GM13976 (cell line): ENCODE data around the gene PARVA.
"Not testable (repeated sequence)": the region's sequence is repeated elsewhere in the genome, so short reads cannot be mapped to it uniquely, and the experiment has no call there.

Experiments
- DNase-seq: peaks from one replicate; pipeline ENCODE4 v3.0.0; 2012; ENCODE audit warnings: low spot score
- in situ Hi-C: fragments of 300-500 bp; cut with MboI; formaldehyde crosslinking; loops from one replicate; pipeline ENCODE4 v1.12.0; 2022; ENCODE audit warnings: low sequenced_read_pairs, mixed read lengths, inconsistent platforms; ENCODE audit not compliant: unreplicated experiment
- TF ChIP-seq, protein P1 (sequence below): IDR thresholded peaks from 2 replicates; pipeline ENCODE4 v1.5.1; 2012; ENCODE audit warnings: borderline replicate concordance, mild to moderate bottlenecking; ENCODE audit not compliant: insufficient read depth; ENCODE audit errors: extremely low read depth, missing control alignments, control extremely low read depth

Gene PARVA

DNA sequence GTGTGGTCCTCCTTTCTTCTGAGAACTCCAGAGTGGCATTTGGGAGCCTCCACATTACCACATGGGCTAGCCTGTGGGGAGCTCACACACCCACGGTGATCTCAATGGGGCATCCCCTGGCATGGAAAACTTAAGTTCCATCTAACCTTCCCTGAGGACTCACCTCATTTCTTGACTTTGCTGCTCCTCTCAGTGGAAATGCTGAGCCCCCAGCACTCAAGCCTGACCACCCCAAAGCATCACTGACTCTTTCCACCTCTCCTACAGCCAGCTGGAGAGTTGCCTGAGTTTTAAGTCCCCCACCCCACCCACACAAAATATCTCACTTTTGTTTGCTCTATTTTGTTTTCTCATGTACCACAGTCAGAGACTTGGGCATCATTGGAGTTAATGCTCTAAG, 23.8 kb upstream of the PARVA start:
- in situ Hi-C loops: no loop called here
- DNase-seq: no peak
- TF ChIP-seq, protein P1, sequence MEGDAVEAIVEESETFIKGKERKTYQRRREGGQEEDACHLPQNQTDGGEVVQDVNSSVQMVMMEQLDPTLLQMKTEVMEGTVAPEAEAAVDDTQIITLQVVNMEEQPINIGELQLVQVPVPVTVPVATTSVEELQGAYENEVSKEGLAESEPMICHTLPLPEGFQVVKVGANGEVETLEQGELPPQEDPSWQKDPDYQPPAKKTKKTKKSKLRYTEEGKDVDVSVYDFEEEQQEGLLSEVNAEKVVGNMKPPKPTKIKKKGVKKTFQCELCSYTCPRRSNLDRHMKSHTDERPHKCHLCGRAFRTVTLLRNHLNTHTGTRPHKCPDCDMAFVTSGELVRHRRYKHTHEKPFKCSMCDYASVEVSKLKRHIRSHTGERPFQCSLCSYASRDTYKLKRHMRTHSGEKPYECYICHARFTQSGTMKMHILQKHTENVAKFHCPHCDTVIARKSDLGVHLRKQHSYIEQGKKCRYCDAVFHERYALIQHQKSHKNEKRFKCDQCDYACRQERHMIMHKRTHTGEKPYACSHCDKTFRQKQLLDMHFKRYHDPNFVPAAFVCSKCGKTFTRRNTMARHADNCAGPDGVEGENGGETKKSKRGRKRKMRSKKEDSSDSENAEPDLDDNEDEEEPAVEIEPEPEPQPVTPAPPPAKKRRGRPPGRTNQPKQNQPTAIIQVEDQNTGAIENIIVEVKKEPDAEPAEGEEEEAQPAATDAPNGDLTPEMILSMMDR: no peak

DNA sequence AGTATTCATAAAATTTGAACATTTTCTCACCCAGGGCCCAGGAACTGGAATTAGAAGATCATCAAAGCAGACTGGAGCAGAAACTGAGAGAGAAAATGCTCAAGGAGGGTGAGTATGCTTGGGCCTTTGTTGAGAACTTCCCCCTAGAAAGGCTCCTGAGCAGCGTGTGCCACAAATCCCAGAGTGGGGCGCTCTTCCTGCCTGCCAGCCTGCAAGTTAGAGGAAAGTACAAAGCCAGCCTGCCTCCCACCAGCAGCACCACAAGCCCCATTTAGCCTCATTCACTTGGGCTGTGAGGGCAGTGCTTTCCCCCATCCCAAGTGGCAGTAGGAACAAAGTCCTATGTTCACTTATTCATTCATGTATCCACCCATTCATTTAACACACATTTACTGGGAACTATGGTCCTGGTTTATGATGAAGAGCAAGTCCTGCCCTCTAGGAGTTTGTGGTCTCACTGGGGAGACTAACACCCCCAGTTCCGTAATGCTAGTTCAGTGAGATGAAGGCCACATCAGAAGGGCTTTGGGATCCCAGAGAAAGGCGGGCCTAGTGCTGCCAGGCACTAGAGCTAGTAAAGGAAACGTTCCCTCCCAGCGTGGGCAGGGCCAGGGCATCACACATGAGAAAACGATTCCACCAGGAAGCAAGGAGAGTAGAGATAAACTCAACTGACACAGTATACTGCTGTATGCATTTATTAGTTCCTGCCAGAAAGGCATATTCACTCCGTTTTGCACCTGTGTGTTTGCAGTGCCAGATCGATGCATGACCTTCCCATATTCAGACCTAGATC, 22.4 kb upstream of the PARVA start:
- in situ Hi-C loops: no loop called here
- TF ChIP-seq, protein P1: no peak
- no peak for DNase-seq

DNA sequence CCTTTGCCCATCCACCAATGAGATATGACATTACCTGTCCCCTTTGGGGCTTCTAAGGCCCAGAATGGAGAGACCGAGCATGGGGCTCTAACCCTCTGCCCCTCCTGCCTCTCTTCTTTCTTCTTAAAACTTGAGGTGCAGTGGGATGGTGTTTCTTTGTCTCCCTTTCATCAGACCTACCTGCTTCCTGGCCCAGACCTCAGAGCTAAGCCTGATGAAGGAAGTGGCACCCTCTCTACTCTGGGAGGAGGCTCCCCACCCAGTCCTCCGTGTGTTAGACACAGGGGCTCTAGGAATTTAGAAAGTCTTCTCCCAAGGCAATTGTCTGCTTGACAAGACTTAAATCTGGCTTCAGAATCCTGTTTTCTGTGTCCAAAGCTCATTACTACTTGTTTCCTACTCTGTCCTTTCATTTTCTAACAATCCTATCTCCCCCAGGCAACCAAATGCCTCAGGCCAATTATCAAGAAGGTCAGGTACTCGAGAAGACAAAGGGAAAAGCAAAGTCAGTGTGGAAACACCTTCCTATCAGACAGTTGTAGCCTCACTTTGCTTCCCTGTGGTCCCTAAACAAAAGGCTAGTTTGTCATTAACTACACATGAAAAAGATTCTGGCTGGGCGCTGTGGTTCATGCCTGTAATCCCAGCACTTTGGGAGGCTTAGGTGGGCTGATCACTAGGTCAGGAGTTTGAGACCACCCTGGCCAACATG, 20.3 kb upstream of the PARVA start:
- DNase-seq: no peak
- in situ Hi-C loops: no loop called here
- TF ChIP-seq, protein P1: no peak

DNA sequence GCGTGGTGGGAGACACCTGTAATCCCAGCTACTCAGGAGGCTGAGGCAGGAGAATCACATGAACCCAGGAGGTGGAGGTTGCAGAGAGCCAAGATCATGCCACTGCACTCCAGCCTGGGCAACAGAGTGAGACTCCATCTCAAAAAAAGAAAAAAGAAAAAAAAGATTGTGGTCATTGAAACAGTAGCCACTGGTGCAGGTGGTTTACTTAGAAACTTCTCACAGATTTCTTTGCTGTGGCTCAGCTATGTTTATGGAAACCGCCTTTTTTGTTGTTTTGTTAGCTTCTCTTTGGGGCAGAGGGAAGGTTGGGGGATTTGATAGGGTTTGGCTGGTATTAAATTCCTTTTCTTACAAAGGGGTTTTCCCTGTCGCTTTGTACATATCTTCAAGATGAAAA, 19.7 kb upstream of the PARVA start:
- in situ Hi-C loops: not testable (repeated sequence)

DNA sequence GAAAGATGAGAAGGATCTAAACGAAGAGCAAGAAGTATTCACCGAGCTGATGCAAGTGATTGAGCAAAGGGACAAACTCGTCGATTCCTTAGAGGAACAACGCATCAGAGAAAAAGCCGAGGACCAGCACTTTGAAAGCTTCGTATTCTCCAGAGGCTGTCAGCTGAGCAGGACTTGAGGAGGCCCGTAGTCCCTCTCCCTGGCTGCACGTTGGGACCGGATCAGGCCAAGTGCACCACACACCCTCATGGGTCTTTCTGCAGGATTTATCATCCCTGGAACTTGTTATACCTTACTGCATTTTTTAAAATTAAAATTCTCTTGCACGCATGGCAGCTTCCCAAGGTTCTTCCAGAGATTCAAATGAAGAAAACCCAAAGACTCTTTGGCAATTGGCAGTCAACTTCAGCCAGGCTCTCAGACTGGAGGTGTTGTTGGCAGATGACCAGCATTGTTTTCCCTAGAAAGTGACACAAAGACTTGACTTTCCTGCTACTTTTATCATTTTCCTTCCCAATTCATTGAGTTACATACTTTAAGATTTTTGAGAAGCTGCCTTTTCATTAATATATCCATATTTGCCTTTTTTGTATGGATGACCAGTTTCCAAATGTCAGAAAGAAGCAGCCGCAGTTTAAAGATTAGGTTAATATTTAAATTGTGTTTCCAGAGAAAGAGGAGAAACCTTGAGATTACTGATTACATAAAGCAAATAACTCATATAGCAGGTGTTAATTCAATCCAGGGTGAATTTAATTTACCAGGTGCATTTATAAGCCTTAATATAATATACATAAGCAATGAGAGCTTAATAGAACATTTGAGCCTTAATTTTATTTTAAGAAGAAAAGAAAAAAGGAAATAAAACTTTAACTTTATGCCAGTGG, 18.8 kb upstream of the PARVA start:
- in situ Hi-C loops: no loop called here
- DNase-seq: no peak
- TF ChIP-seq, protein P1: no peak

More for the DNA sequence above, 19.7 kb upstream of the PARVA start:
- DNase-seq: not testable (repeated sequence)

DNA sequence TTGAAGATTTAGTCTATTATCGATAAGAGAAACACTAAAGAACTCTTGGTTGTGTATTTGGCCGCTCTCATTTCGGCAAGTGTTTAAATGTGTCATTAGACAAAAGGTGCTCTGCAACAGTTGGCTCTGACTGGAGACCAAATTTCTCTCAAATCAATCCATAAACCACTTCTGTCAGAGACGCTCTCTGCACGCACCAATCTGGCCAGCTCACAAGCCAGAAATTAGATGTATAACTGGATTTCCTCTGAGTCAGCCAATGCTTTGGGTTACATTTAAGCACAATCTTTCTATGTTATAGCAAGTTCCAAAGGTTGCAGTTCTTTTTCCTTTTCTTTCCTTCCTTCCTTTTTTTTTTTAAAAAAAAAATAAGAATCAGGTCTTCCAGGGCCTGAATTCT, 17.6 kb upstream of the PARVA start:
- TF ChIP-seq, protein P1: no peak
- in situ Hi-C loops: no loop called here
- no peak for DNase-seq
